Tibial nerve (tissue), 4 donors: Measurements from ENCODE around the gene IRX3.

Source experiments
- CTCF ChIP-seq, 5 experiments: fragments of 200-600 bp in 3 of 5; fragments of 450-650 bp in 2 of 5; sonication (generic) in 3 of 5; IDR thresholded peaks; one replicate each; pipeline ENCODE4 v1.5.1; 2016 to 2019; ENCODE audit warnings: antibody characterized with exemption in 5 of 5, mild to moderate bottlenecking in 3 of 5, moderate library complexity in 2 of 5
- EP300 ChIP-seq, 2 donors: sonication (generic); formaldehyde crosslinking; IDR thresholded peaks; one replicate each; pipeline ENCODE4 v1.6.1; 2017; ENCODE audit warnings: antibody characterized with exemption in 2 of 2, mild to moderate bottlenecking in 1 of 2
- POLR2A ChIP-seq, 2 donors: fragments of 450-650 bp; IDR thresholded peaks; one replicate each; pipeline ENCODE4 v1.6.1; 2017; ENCODE audit warnings: antibody characterized with exemption in 2 of 2, mild to moderate bottlenecking in 2 of 2, moderate library complexity in 2 of 2

- TF ChIP-seq CTCF (IDR thresholded peaks at IDR 0.05) (no peak), POLR2A (IDR thresholded peaks at IDR 0.05) (no peak), EP300 (IDR thresholded peaks at IDR 0.05) (no peak)
Measured at GRCh38 chr16:54334208-54334607, 47.6 kb upstream of the IRX3 start.
